GM12875 (cell line): ENCODE results near the gene CLNK.

Source experiments
- H3K4me3 ChIP-seq: one replicate; pipeline ENCODE4 v1.5.1; 2011; ENCODE audit warnings: low read depth, low read length, control low read depth
- TF ChIP-seq, protein P1 (sequence below): IDR thresholded peaks from 2 replicates; pipeline ENCODE4 v1.5.1; 2011; ENCODE audit warnings: low read depth, mild to moderate bottlenecking, control low read depth, inconsistent platforms, low read length, moderate library complexity, borderline replicate concordance; ENCODE audit not compliant: insufficient read depth

Gene CLNK

DNA sequence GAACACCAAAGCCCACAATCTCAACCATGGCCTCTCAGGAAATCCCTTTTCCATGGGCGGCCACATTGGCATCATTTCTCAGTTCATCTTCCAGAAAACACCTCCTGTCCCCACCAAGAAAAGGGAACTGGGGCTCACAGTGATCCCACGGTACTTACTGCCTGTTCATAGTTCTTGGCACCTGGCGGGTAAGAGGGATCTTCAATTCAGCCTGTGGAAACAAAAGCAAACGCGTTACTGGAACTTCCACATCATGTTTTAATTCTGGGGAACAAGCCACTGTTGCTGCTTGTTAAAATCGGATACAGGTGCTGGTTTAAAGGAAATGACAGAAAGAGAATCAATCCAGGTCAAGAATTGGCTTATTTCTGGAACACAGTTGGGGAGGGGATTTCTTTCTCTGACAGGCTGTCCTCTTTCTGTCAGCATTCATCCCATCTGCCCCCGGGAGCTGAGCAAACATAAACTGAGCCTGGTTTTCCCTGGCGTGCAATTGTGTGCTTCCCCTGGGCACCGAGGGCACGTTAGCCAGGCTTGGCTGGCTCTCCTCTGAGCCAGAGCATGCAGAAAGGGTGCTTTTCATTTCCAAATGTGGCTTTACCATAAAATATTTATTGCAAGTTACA is 16.8 kb downstream of the CLNK start:
- TF ChIP-seq, protein P1, sequence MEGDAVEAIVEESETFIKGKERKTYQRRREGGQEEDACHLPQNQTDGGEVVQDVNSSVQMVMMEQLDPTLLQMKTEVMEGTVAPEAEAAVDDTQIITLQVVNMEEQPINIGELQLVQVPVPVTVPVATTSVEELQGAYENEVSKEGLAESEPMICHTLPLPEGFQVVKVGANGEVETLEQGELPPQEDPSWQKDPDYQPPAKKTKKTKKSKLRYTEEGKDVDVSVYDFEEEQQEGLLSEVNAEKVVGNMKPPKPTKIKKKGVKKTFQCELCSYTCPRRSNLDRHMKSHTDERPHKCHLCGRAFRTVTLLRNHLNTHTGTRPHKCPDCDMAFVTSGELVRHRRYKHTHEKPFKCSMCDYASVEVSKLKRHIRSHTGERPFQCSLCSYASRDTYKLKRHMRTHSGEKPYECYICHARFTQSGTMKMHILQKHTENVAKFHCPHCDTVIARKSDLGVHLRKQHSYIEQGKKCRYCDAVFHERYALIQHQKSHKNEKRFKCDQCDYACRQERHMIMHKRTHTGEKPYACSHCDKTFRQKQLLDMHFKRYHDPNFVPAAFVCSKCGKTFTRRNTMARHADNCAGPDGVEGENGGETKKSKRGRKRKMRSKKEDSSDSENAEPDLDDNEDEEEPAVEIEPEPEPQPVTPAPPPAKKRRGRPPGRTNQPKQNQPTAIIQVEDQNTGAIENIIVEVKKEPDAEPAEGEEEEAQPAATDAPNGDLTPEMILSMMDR, result no peak
- no peak overlapping the region for H3K4me3 ChIP-seq

DNA sequence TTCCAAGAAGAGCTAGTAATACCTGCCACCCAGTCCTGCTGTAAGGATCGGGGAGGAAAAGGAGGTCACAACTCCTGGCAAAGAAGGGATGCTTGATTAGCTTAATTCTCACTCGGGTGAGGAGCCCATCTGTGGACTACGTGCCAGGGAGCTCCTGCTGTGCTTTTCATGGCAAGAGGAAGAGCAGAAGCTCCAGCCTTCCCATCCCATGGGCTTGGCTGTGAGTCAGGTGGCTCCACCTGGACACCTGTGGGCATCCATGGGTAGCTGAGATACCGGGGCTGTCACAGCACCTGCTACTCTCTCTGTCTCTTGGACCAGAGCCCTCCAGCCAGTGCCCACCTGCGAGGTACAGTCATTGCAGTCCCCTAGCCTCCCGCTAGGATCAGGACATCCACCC is 18.0 kb downstream of the CLNK start:
- TF ChIP-seq, protein P1, result no peak
- H3K4me3 ChIP-seq, result no peak overlapping the region

DNA sequence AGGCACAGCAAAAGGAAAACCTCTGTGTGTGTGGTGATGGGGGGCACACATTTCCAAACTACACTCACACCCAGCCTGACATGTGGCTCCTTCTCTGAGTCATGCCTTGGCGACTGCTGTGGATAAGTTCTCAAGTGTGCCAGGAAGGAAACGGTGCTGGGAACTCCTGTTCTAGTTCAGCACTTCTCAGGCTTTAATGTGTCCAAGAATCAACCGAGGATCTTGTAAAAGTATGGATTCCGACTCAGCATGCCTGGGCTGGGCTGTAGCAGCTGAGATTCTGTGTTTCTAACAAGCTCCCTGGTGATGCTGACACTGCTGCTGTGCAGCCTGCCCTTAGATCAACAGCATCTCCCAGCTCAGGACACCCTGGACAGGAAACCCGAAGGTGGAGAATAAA is 20.2 kb downstream of the CLNK start:
- TF ChIP-seq, protein P1, result no peak
- H3K4me3 ChIP-seq, result no peak overlapping the region

DNA sequence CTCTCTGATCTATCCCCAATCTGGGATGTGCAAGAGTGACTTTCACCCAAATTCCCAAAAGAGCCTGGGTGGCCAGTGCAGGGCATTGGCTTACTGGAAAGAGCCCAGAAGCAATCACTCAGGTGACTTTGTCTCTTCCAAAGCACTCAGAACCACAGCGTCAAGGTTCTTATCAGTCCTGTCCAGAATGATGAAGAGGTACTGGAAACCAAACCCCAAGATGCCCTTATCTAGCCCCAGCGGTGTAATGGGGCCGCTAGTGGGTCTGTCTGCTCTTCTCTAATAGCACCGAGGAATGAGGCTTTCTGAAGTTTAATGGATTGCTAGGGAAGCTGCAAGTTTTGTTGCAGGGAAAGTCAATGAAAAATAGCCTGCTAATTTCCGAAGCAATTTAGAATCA is 21.6 kb downstream of the CLNK start:
- TF ChIP-seq, protein P1, result no peak

DNA sequence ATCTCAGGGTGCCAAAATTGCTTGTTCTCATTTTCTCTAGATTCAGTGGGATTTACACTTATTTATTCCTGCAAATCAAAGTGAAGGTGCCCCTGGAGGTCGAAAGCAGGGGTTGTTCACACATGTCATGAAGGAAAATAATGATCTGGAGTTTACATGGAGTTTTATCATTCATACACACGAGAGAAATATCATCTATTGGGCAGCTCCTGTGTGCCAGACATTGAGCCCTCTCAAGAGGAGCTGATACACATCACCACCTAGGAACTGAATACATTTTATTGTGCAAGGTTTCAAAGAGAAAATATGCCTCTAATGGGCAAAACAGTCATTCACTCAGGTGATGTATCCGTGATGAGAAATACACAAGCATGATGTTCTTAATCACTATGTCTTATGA is 23.5 kb downstream of the CLNK start:
- TF ChIP-seq, protein P1, result no peak
- no peak overlapping the region for H3K4me3 ChIP-seq

More for the DNA sequence above, 21.6 kb downstream of the CLNK start:
- H3K4me3 ChIP-seq, result no peak overlapping the region

DNA sequence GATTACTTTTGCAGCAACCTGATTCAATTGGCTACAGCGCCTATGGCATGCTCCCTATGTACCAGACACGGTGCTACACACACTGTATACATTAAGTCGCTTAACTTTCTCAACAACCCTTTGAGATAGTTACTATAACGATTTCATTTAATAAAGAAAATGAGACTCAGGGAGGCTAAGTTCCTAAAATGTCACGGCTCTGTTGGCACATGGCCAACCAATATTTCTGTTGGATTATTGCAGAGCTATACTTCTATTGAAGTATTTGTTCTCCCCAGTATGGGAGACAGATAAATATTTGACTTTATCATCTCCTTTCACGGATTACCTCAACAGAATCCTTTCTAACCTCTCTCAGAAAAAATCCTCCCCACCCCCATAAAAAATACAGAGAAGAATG is 25.3 kb downstream of the CLNK start:
- TF ChIP-seq, protein P1, result no peak
- no peak overlapping the region for H3K4me3 ChIP-seq

DNA sequence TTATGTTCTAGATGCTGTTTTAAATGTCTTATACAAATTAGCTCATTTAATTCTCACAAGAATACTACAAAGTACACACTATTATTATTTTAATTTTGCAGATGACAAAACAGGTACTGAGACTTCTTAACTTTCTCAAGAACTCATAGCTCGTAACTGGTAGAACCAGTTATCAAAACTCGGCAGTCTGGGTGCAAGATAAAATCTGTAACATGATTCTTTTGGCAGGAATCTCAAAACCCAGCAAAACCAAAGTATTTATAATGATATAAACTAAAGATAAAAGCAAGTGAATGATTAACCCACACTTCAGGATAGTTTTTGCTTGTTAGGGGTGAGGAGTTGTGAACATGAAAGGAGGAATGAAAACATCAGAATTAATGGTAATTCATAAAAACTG is 27.6 kb downstream of the CLNK start:
- no peak overlapping the region for H3K4me3 ChIP-seq
- TF ChIP-seq, protein P1, result no peak
